Smooth muscle cell (in vitro differentiated cells): ENCODE results near the gene CDH20. TPM values are rescaled to one million over a fixed set of nuclear protein-coding genes. Genes with fewer than 3 reads are reported as not detected.

ENCODE experiments used
- DNase-seq: peaks from one replicate; lab custom pipeline; 2025; ENCODE audit not compliant: unreplicated experiment; lab: John Stamatoyannopoulos, UW
- H2AFZ ChIP-seq: fragments of 200-600 bp; sonication (generic); 2 replicates; pipeline ENCODE4 v1.6.0; 2016; ENCODE audit warnings: antibody characterized with exemption, low read depth, mild to moderate bottlenecking
- H3F3A ChIP-seq: fragments of 200-600 bp; sonication (generic); 2 replicates; pipeline ENCODE4 v1.6.0; 2017; ENCODE audit warnings: antibody characterized with exemption, low read depth
- H3K27ac ChIP-seq: fragments of 200-600 bp; sonication (generic); 2 replicates; pipeline ENCODE4 v1.5.1; 2016; ENCODE audit warnings: low read depth, mild to moderate bottlenecking
- H3K27me3 ChIP-seq: fragments of 200-600 bp; sonication (generic); 2 replicates; pipeline ENCODE4 v1.6.1; 2016; ENCODE audit warnings: low read depth, mild to moderate bottlenecking
- H3K36me3 ChIP-seq: fragments of 200-600 bp; sonication (generic); 2 replicates; pipeline ENCODE4 v1.5.1; 2016; ENCODE audit warnings: low read depth
- H3K4me1 ChIP-seq: fragments of 200-600 bp; sonication (generic); 2 replicates; pipeline ENCODE4 v1.5.1; 2016; ENCODE audit warnings: low read depth
- H3K4me2 ChIP-seq: fragments of 200-600 bp; sonication (generic); 2 replicates; pipeline ENCODE4 v1.6.0; 2016; ENCODE audit warnings: mild to moderate bottlenecking
- H3K4me3 ChIP-seq: fragments of 200-600 bp; sonication (generic); 2 replicates; pipeline ENCODE4 v1.5.1; 2016; ENCODE audit warnings: mild to moderate bottlenecking
- H3K79me2 ChIP-seq: fragments of 200-600 bp; sonication (generic); 2 replicates; pipeline ENCODE4 v1.6.0; 2016; ENCODE audit warnings: low read depth, mild to moderate bottlenecking
- H3K9ac ChIP-seq: fragments of 200-600 bp; sonication (generic); 2 replicates; pipeline ENCODE4 v1.6.0; 2016; ENCODE audit warnings: low read depth
- H3K9me3 ChIP-seq: fragments of 200-600 bp; sonication (generic); replicated peaks from 2 replicates; pipeline ENCODE4 v1.5.1; 2016; ENCODE audit warnings: low read depth
- H4K20me1 ChIP-seq: fragments of 200-600 bp; sonication (generic); 2 replicates; pipeline ENCODE4 v1.6.0; 2016; ENCODE audit warnings: low read depth
- CTCF ChIP-seq: fragments of 200-600 bp; sonication (generic); IDR thresholded peaks from 2 replicates; pipeline ENCODE4 v1.5.1; 2017; ENCODE audit warnings: borderline replicate concordance, mild to moderate bottlenecking, antibody characterized with exemption; ENCODE audit not compliant: insufficient read depth, poor library complexity, severe bottlenecking
- WGBS: methylation state at CpG from one replicate; pipeline ENCODE4 v1.1.7; 2016; ENCODE audit warnings: low lambda C conversion rate; 5-methylcytosine and 5-hydroxymethylcytosine counted together
- polyA plus RNA-seq: library from polyadenylated mRNA; unstranded; fragments of >200 nt; fragmentation: Nextera tagmentation; extraction: Ambion mirVana; gene quantifications from 2 replicates; pipeline ENCODE4 v1.2.1, GENCODE V29; 2016
- total RNA-seq: library from RNA; depleted of rRNA; stranded (reverse); fragments of >200 nt; gene quantifications from 2 replicates; pipeline ENCODE4 v1.2.3, GENCODE V29; 2014

CDH20 gene
- total and polyA plus RNA-seq, 2 experiments from 2014 or later, result 0.10 TPM; not detected in 1

- H4K20me1 ChIP-seq, result no peaks in the 10 kb centered on the region
- no peaks in the 10 kb centered on the region for H3K27me3 ChIP-seq
- 94% methylated on average over 1 of the region's 1 CpG for WGBS
- TF ChIP-seq CTCF, result no peak
- DNase-seq, result no peak
- H3K4me1 ChIP-seq, result no peaks in the 10 kb centered on the region
- no peaks in the 10 kb centered on the region for H3K9me3 ChIP-seq
- no peaks in the 10 kb centered on the region for H3K79me2 ChIP-seq
- H3K4me3 ChIP-seq, result no peak overlapping the region
- no peaks in the 10 kb centered on the region for H3K36me3 ChIP-seq
- H2AFZ ChIP-seq, result no peak overlapping the region
- H3K27ac ChIP-seq, result no peak overlapping the region
- no peaks in the 10 kb centered on the region for H3F3A ChIP-seq
- no peak overlapping the region for H3K9ac ChIP-seq
- no peak overlapping the region for H3K4me2 ChIP-seq
Observed at GRCh38 chr18:61583548-61583947, 250.3 kb downstream of the CDH20 start.

GRCh38 chr18:61587865-61588264, 254.6 kb downstream of the CDH20 start:
- Histone ChIP-seq H4K20me1 (no peaks in the 10 kb centered on the region), H2AFZ (no peak overlapping the region), H3K9ac (no peak overlapping the region), H3F3A (peaks cover 5% of the 10 kb centered on the region), H3K79me2 (no peaks in the 10 kb centered on the region), H3K4me1 (no peaks in the 10 kb centered on the region), H3K27me3 (no peaks in the 10 kb centered on the region), H3K4me2 (no peak overlapping the region), H3K27ac (no peak overlapping the region), H3K9me3 (no peaks in the 10 kb centered on the region), H3K4me3 (no peak overlapping the region), H3K36me3 (no peaks in the 10 kb centered on the region)
- DNase-seq, result no peak
- TF ChIP-seq CTCF, result no peak
- 84% methylated on average over 2 of the region's 2 CpGs for WGBS

GRCh38 chr18:61589053-61589723, 256.0 kb downstream of the CDH20 start:
- TF ChIP-seq CTCF, result no peak
- Histone ChIP-seq H2AFZ (no peak overlapping the region), H3K4me2 (no peak overlapping the region), H3F3A (peaks cover 5% of the 10 kb centered on the region), H3K9me3 (no peaks in the 10 kb centered on the region), H4K20me1 (no peaks in the 10 kb centered on the region), H3K27ac (no peak overlapping the region), H3K9ac (no peak overlapping the region), H3K36me3 (no peaks in the 10 kb centered on the region), H3K79me2 (no peaks in the 10 kb centered on the region), H3K27me3 (no peaks in the 10 kb centered on the region), H3K4me1 (no peaks in the 10 kb centered on the region), H3K4me3 (no peak overlapping the region)
- no peak for DNase-seq
- WGBS, result 79% methylated on average over 6 of the region's 6 CpGs

DNA sequence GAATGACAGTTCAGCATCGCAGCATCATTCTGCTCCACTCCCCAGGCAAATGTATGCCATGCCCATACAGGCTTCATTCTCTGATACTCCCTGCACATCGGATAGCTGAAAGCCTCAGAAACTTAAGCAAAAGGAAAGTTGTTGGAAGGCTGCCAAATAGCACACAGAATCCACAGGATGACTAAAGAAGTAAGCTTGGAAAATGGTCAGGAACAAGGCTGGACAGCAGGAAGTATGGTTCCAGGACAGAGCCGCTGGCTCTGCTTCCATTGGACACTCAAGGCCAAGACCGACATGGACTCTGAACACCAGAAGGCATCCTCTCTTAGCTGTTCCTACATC, 256.5 kb downstream of the CDH20 start:
- Histone ChIP-seq H4K20me1 (no peaks in the 10 kb centered on the region), H3F3A (peaks cover 5% of the 10 kb centered on the region), H3K27ac (no peak overlapping the region), H3K9me3 (no peaks in the 10 kb centered on the region), H2AFZ (no peak overlapping the region), H3K4me2 (no peak overlapping the region), H3K4me3 (no peak overlapping the region), H3K79me2 (no peaks in the 10 kb centered on the region), H3K27me3 (no peaks in the 10 kb centered on the region), H3K36me3 (no peaks in the 10 kb centered on the region), H3K4me1 (no peaks in the 10 kb centered on the region), H3K9ac (no peak overlapping the region)
- TF ChIP-seq CTCF, result no peak
- no peak for DNase-seq
- WGBS, result 51% methylated on average over 4 of the region's 4 CpGs
